ENCODE data around the gene RAD51B.
"Not testable (repeated sequence)": the region's sequence is repeated elsewhere in the genome, so short reads cannot be mapped to it uniquely, and the experiment has no call there.

RAD51B gene

DNA sequence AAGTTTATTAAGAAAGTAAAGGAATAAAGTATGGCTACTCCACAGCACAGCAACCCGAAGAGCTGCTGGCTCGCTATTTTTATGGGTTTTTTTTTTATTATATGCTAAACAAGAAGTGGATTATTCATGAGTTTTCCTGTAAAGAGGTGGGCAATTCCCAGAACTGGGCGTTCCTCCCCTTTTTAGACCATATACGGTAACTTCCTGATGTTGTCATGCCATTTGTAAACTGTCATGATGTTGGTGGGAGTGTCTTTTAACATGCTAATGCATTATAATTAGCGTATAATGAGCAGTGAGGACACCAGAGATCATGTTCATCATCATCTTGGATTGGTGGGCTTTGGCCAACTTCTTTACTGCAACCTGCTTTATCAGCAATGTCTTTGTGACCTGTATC is 600.8 kb downstream of the RAD51B start:
- intact Hi-C loops (cut with DNase I): no loop called here
- DNase-seq: no peak

DNA sequence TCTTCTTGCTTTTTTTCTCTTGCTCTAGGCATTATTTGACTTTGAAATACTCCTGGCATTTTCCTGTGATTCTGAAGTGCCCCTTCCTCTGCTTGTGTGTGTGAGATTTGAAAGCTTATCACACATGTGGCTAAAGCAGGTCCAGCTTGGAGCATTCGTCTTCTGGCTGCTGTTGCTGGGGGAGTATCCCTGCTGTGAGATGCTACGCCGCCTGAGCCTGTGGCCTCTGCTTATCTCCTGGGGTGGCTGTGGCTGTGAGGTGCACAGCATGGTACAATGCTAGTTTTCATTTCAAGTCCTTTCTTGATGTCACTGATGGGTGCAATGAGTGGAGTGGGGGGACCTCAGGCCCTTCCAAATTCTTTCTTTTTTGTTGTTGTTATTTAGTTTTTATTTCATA is 601.5 kb downstream of the RAD51B start:
- no peak for DNase-seq
- intact Hi-C loops (cut with DNase I): no loop called here

DNA sequence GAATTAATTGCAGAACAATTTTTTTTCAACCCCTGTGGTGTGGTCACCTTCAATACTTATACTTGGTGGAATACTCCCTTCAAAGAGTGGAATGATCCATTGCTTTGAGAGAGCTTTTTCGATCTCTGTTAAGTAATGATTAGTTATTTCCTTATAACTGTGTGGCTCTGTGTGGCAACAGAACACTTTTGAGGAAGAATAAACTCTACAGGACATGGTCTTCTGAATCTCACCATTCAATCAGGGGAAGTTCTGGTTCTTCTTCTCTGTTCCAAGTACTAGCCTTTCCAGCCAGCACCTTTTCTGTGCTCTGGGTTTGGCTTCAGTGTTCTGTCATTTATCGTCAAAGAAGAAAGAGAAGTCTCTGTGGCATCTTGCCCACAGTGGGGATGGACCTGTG is 604.1 kb downstream of the RAD51B start:
- intact Hi-C loops (cut with DNase I): no loop called here
- no peak for DNase-seq

DNA sequence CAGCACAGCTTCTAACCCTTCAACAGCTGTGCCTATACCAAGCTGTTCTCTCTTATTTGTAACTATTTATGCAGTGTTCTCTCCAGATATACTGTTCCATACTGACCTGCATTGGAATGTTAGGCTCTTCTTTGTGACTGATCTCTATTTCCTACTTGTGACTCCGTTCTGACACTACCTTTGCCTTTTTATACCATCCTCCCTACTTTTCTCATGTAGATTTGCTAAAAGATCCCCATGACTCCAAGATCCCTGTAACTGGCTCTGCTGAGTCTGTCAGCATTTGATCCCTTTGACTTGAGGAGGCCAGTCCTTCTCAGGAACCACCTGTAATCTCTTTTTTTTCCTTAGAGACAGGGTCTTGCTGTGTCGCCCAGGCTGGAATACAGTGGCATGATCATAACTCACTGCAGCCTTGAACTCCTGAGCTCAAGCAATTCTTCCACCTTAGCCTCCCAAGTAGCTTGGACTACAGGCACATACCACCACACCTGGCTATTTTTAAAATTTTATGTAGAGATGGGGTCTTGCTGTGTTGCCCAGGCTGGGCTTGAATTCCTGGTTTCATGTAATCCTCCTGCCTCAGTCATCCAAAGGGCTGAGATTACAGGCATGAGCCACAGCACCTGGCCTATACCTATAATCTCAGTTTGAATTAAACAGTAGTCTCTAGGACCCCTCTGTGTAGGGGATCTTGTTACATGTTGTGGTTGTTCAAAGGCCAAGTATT is 605.0 kb downstream of the RAD51B start:
- DNase-seq: no peak
- intact Hi-C loops (cut with DNase I): no loop called here

DNA sequence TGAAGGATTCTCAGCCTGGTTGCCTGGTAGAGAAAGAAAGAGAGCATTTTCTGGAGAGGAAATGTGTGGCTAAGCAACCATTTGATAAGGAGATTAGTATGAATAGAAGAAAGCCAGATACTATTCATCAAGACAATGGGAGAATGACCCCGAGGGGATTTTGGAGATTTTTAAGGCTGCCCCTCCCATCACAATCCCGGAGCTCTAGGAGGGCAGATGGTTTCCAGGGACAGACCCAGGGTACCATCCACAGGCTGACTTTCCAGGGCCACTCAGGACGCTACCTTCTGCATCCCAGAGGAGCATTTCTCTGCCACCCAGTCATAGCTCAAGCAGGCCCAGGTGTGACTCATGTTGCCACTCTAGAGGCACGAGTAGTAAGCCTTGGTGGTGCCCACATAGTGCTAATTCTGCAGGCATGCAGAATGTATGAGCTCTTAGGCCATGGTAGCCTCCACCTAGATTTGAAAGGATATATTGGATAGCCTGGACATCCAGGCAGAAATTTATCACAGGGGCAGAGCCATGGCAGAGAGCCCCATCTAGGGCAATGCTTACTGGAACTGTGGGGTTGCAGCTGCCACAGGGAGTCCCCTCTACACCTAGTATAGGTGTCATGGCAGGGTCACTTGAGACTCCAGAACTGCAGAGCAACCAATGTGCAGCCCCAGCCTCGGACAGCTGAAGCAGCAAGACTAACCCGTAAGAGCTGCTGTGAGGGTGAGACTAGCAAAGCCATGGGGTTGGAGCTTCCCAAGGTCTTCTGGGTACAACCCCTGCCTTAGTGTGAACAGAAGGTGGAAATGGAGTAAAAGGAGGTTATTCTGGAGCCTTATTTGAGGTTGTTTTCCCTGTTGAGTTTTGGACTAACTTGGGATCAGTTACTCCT is 607.3 kb downstream of the RAD51B start:
- DNase-seq: no peak
- intact Hi-C loops (cut with DNase I): no loop called here

DNA sequence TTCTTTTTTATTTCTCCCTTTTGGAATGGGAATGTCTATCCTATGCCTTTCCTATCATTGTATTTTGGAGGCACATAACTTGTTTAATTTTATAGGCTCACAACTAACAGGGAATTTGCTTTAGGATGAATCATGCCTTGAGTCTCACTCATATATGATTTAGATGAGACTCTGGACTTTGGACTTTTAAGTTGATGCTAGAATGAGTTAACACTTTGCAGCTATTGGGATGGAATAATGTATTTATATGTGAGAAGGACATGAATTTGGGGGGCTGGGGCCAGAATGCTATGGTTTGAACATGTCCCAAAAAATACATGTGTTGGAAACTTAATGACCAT is 607.9 kb downstream of the RAD51B start:
- no peak for DNase-seq
- intact Hi-C loops (cut with DNase I): no loop called here

DNA sequence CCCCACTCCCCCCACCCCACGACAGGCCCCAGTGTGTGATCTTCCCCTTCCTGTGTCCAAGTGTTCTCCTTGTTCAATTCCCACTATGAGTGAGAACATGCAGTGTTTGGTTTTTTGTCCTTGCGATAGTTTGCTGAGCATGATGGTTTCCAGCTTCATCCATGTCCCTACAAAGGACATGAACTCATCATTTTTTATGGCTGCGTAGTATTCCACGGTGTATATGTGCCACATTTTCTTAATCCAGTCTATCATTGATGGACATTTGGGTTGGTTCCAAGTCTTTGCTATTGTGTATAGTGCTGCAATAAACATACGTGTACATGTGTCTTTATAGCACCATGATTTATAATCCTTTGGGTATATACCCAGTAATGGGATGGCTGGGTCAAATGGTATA is 609.3 kb downstream of the RAD51B start:
- intact Hi-C loops (cut with DNase I); DNase-seq: not testable (repeated sequence)

DNA sequence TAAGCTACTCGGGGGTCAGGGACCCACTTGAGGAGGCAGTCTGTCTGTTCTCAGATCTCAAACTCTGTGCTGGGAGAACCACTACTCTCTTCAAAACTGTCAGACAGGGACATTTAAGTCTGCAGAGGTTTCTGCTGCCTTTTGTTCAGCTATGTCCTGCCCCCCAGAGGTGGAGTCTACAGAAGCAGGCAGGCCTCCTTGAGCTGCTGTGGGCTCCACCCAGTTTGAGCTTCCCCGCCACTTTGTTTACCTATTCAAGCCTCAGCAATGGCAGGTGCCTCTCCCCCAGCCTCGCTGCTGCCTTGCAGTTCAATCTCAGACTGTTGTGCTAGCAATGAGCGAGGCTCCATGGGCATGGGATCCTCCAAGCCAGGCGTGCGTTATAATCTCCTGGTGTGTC is 614.6 kb downstream of the RAD51B start:
- DNase-seq; intact Hi-C loops (cut with DNase I): not testable (repeated sequence)

DNA sequence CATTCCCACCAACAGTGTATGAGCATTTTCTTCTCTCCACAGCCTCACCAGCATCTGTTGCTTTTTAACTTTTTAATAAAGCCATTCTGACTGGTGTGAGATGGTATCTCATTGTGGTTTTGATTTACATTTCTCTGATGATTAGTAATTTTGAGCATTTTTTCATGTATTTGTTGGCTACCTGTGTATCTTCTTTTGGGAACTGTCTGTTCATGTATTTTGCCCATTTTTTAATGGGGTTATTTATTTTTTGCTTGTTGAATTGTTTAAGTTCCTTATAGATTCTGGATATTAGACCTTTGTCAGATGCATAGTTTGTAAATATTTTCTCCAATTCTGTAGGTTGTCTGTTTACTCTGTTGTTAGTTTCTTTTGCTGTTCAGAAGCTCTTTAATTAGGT is 616.1 kb downstream of the RAD51B start:
- intact Hi-C loops (cut with DNase I): not testable (repeated sequence)

DNA sequence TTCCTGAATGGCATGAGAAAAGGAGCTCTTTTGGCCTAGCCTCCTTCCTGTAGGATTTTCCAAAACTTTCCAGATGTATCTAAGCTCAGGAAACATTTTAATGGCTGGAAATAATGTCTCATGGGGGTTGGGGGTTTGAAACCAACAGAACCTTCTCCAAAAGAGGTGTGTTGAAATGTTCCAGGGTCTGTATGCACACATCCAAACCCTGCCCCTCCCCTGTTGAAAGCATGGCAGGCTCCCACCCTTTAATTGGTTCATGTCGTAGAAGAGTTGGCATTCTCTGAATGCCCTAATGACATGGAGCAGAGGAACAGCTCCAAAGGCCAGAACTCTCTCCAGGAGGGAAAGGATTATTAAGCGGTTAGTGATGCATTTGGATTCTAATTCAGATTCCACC is 620.1 kb downstream of the RAD51B start:
- intact Hi-C loops (cut with DNase I): no loop called here
- peak in 2 of 42 donors; percentile 11 to 18 for DNase-seq

More for the DNA sequence above, 616.1 kb downstream of the RAD51B start:
- not testable (repeated sequence) for DNase-seq

DNA sequence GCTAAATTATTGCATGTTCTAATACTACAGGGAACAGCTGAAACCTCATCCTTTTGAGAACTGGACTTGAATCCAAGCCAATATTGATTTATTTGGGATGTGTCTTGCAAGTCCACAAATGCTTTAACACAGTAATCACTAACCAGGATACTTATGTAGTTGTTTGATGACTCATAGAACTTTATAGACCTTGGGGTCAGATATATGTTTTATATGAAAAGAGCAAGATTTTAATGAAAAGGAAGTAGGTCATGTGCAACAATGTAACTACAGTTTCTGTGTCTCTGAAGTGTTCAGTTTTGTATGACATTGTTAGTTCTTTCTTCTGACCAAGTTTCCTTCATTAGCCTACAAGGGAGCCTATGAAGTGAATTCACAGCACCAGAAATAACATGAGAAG is 621.2 kb downstream of the RAD51B start:
- DNase-seq: no peak
- intact Hi-C loops (cut with DNase I): no loop called here

DNA sequence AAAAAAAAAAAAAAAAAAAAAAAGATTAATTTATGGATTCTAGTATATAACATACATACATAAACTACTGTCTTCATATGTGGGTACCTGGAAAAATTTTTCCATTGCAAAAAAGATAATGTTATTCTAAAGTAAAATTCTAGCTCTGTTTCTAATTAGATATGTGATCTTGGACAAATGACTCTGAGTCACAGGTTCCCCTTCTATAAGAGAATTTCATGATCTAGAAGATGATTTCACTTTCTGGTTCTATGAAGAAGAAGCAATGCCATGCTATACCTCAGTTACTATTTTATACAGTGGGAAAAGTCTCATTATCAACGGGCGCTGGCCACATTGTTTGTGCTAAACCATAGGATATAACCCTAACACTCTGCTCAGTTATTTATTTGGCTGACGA is 622.0 kb downstream of the RAD51B start:
- intact Hi-C loops (cut with DNase I): no loop called here
- DNase-seq: no peak

DNA sequence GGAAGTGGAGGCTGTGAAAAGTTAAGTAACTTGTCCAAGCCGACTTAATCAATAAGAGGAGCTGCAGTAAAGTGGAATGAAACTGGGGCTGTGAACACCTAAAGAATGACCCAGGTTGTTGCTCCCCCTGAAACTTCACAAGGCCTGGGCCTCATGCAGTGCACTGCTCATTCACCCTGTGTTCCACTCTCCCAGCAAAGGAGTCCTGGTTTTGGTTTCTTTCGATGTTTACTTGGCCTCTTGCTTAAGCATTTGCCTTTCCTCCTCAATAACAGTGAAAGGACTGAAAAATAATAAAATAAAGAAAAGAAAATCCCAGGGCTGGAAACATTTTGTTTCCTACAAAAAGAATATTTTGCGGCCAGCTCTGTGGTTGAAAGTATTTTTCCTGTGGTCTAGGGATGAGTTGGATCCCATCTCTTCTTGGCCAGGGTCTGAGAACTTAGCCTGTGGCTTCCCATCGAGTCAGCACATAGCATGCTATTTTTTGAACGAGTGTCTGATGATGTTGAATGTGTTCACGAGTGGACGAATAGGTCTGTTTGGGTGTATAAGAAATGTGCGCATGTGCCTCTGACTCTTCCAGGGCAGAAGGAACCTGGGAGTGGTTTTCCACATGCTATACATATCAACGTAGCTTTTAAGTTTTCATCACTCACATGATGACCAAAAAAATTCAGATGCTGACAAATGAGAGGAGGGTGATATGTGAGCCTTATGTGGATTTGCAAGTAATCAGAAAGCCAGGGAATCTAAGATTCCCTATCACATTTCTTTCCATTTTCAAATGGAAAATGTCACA is 623.5 kb downstream of the RAD51B start:
- DNase-seq: no peak
- intact Hi-C loops (cut with DNase I): no loop called here

DNA sequence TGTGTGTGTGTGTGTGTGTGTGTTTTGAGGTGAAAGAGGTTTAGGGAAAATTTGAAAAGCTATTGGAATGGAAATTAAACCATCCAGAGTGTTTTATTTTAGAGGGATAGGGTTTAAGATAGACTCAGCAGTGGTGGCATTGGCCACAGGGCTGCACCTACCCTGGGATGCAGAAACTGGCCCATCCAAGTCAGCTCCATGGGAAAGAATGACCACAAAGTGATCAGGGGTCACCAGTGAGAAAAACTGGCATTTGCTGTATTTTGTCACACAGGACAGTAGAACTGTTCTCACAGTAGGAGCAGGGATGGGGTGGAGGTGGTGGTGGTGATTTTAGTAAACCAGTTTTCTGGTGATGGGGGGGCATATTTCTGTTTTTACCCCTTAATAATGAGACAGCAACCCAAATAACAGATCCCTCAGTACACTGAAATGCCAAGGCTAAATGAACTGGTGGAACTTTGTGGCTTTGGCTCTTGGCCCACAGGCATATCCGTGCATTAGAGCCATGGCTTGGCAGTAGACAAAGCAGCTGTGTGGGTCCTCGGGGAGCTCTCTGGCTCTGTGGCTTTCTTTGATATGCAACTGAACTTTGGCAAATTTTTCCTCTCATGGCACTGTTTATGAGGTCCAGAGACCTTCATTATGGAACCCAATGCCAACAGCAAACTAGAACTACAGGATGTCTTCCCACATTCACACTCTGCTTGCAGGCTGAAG is 625.0 kb downstream of the RAD51B start:
- intact Hi-C loops (cut with DNase I): no loop called here
- DNase-seq: peak in 2 of 42 donors; percentile 26 to 33

DNA sequence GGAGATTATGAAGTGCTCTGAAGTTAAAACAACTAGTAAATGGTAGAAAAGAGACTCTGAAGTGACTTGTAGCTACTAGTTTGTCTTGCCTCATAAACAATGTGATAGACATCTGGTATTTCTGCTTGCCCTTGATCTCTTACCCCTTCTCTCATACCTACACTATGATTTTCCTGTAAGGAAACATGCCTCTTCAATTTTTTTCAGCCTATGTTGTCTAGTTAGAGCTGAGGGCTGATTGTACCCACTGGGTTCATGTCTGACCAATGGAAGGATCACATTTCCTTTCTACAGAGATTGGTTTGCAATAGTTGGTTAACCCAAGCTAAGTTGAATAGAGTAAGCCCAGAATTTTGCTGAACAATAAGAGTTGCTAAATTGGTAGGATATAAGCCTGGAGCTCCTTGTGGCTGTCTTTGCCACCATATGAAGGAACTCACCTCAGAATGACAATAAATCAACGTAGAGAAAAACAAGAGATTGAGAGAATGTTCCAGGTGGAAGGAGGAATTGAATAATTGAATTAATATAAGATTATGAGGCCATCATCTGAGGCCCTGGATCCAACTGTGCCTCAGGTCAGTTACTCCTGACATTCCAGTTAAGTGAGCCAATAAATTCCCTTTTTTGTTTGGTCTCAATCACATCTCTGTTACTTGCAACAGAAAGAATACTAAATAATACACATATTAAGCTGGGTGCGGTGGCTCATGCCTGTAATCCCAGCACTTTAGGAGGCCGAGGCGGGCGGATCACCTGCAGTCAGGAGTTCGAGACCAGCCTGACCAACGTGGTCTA is 626.9 kb downstream of the RAD51B start:
- intact Hi-C loops (cut with DNase I): no loop called here
- no peak for DNase-seq

DNA sequence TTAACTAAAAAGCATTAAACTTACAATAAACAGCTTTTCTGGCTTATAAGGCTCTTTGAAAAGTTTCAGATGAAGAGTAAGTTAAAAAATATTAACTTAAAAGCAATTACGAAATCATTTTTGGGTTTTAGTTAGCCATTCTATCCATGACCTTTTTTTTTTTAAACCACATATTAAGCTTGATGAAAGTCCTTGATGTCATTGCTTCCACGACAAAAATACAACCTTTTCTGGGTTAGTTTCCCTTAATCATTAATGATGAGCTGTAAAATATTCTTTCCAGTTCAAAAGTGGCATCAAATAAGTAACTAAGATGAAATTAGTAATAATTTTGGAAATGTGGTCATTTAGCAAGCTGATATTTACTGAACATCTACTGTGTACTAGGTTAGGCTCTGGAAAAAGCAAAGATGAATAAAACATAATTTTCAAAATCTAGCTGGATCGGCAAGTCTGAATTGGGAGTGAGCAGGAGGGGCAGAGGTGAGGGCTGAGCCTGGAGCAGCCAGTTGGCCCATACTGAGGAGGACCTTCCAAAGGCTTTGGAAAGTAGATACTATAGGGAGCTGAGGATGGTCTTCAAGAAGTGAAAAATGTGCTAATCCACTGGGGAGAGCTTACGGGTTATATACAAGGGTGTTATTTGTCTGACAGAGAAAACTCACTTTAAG is 628.1 kb downstream of the RAD51B start:
- no peak for DNase-seq
- intact Hi-C loops (cut with DNase I): no loop called here

DNA sequence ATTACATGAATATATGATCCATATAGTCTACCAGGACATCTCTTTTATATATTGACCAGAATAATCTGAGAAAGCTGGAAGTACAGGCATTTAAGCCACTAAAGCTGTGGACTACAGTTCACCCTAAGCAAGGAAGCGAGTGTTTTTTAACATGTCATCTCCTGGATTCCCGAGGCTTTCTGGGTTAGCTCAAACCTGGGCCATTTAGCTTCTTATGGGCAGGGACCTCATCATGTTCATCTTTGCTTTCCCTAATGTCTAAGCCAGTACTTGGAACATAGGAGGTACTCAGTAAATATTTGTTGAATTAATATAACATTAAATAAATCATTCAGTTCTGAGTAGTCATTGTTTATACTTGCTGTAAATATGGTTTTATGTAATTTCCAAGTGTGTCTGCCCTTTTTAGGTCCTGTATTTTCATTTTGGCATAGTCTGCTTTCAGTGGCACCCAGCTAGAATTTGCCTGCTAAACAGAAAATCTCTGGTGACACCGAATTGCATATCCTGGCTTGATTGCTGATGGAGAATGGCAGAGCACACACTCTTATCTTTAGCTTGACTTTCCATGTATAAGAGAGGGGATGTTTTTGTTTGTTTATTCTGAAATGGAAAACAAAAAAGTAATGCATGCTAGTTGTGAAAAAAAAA is 628.8 kb downstream of the RAD51B start:
- intact Hi-C loops (cut with DNase I): no loop called here
- DNase-seq: no peak
